ENCODE results near the gene NSG1.

DNA sequence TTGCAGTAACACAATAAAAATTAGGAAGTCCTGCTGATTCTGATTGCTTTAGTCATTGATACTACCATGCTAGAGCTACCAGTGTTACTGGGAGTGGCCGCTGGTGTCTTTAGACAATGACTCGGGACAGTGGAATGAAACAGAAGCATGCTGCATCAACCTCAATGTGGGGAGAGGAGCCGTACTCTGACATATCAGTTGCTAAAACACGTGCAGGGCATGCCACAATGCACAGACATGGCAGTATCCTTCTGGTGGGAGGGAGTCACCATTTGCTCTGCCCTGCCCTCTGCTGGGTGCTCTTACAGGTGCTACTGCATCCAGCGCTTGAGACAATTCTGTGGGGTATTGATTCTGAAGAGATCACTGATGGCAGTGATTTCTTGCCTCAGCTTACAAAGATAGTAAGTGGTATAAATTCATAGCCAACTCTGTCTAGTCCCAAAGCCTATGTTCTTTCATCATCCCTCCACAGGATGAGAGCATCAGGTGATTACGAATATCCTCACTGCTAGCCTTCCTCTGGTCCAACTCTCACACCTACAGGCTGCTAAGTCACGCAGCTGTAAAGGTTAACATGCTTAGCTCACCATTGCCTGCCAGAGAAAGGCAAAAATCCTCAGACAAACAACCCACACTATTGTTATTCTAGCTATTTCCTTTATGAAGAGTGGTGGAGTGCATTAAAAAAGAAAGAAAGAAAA, 43.7 kb downstream of the NSG1 start:
- TF ChIP-seq, protein P1, sequence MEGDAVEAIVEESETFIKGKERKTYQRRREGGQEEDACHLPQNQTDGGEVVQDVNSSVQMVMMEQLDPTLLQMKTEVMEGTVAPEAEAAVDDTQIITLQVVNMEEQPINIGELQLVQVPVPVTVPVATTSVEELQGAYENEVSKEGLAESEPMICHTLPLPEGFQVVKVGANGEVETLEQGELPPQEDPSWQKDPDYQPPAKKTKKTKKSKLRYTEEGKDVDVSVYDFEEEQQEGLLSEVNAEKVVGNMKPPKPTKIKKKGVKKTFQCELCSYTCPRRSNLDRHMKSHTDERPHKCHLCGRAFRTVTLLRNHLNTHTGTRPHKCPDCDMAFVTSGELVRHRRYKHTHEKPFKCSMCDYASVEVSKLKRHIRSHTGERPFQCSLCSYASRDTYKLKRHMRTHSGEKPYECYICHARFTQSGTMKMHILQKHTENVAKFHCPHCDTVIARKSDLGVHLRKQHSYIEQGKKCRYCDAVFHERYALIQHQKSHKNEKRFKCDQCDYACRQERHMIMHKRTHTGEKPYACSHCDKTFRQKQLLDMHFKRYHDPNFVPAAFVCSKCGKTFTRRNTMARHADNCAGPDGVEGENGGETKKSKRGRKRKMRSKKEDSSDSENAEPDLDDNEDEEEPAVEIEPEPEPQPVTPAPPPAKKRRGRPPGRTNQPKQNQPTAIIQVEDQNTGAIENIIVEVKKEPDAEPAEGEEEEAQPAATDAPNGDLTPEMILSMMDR (IDR thresholded peaks at IDR 0.05; ENCODE audit: low read depth, low read length, poor library complexity, severe bottlenecking): peak; percentile 84
- TF ChIP-seq EZH2phosphoT487 (IDR thresholded peaks at IDR 0.05; ENCODE audit: borderline replicate concordance, low read length): no peak

All from DOHH2 (cell line).